DND-41 (cell line): Measurements from ENCODE around the gene MANF.

Experiments used
- EZH2 ChIP-seq: IDR thresholded peaks from 3 replicates; pipeline ENCODE4 v1.6.1; 2012; ENCODE audit warnings: borderline replicate concordance, low read depth, mild to moderate bottlenecking, moderate library complexity, low read length, inconsistent platforms; ENCODE audit not compliant: severe bottlenecking
- TF ChIP-seq, protein P1 (sequence below): IDR thresholded peaks from 2 replicates; pipeline ENCODE4 v1.5.1; 2012; ENCODE audit warnings: borderline replicate concordance, low read length, moderate library complexity, mild to moderate bottlenecking; ENCODE audit not compliant: poor library complexity, severe bottlenecking; ENCODE audit errors: extremely low read depth

DNA sequence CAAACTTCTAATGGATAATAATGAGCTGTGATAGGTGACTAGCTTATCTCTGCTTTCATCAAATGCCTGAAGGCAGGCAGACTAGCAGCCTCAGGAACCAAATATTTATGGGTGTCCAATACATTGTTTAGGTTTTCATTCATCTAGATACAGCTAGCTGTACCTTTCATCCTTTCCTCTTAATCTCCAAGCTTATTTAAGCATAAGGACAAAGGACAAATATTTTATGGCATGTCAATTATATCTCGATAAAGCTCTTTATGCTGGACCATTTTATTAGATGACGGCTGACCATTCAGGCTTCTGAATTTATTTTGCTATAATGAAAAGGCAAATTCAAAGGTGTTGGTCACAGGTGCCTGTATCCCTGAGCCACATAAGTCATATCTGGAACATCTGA is 22.9 kb downstream of the MANF start:
- TF ChIP-seq, protein P1, sequence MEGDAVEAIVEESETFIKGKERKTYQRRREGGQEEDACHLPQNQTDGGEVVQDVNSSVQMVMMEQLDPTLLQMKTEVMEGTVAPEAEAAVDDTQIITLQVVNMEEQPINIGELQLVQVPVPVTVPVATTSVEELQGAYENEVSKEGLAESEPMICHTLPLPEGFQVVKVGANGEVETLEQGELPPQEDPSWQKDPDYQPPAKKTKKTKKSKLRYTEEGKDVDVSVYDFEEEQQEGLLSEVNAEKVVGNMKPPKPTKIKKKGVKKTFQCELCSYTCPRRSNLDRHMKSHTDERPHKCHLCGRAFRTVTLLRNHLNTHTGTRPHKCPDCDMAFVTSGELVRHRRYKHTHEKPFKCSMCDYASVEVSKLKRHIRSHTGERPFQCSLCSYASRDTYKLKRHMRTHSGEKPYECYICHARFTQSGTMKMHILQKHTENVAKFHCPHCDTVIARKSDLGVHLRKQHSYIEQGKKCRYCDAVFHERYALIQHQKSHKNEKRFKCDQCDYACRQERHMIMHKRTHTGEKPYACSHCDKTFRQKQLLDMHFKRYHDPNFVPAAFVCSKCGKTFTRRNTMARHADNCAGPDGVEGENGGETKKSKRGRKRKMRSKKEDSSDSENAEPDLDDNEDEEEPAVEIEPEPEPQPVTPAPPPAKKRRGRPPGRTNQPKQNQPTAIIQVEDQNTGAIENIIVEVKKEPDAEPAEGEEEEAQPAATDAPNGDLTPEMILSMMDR = no peak
- no peak for TF ChIP-seq EZH2
